Heart left ventricle (tissue), 13 donors: ENCODE measurements around the gene CABLES1.

Experiments used
- POLR2A ChIP-seq, 2 donors: fragments of 450-650 bp; IDR thresholded peaks; one replicate each; pipeline ENCODE4 v1.6.1; 2017; ENCODE audit warnings: antibody characterized with exemption in 2 of 2, mild to moderate bottlenecking in 2 of 2, moderate library complexity in 2 of 2
- TF ChIP-seq, protein P1 (sequence below), 12 donors: fragments of 200-600 bp; sonication (generic) in 4 of 12; IDR thresholded peaks; one replicate each; pipeline versions ENCODE4 v1.5.0 to v1.8.0; 2018 to 2022; ENCODE audit warnings: antibody characterized with exemption in 12 of 12, mild to moderate bottlenecking in 5 of 12
- donor health status: ischemic (EF 13 %, LVEDD 7.1; RV severe dilation, severe dysfunction).
- donor health status: DM: no; HTN: yes; CAD: no.
- donor health status: DM: no; HTN: no; CAD: no.
- donor health status: ischemic (EF 25% LVEDD 6.9; RV normal size, moderate dysfunction).
- donor health status: ischemic (EF 25% LVEDD 5.7; RV mildly dilated, moderate dysfunction).
- donor health status: ischemic (EF 35%, LVEDD 5.7; RV mildly dilated, moderate dysfunction).
- donor health status: nonischemic (EF 11% LVEDD 7.7; RV severe dilation, severe dysfunction).
- donor health status: DM: yes; HTN: yes; CAD: no.
- donor health status: PGD.
- donor health status: ischemic (EF 29% LVEDD 5.4; RV normal size, mild dysfunction).
- donor health status: nonischemic (EF 23%, LVEDD 6.1; RV moderate dilation, normal function).

DNA sequence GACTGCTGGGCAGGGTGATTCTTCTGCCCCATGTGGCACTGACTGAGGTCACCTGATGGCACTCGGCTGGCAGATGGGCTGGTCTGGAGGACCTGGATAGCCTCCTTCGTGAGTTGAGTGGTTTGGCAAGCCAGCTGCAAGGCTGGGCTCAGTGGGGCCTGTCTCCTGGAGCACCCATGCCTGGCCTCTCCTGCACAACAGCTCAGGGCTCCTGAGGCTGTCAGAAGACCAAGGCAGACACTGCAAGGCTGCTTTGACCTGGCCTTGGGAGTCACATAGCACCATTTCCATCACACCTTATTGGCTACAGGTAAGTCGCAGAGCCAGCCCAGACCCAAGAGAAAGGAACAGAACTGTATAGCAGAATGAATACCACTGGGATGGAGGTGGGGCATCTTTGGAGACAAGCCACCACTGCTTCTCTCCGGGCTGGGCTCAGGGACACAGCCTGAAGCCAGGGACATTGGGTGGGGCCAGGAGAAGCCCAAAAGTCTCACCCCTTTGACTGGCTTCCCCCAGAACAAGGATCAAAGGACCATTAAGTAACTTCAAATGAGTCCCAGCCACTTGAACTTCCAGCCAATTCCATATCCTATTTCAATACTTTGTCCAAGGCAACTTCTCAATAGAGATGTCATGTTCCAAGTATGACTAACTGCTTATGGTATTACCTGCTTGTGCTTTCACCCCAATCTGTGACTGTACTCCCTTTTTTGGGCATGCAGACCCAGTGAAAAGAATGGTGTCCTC lies 156.3 kb downstream of the CABLES1 start:
- TF ChIP-seq, protein P1, sequence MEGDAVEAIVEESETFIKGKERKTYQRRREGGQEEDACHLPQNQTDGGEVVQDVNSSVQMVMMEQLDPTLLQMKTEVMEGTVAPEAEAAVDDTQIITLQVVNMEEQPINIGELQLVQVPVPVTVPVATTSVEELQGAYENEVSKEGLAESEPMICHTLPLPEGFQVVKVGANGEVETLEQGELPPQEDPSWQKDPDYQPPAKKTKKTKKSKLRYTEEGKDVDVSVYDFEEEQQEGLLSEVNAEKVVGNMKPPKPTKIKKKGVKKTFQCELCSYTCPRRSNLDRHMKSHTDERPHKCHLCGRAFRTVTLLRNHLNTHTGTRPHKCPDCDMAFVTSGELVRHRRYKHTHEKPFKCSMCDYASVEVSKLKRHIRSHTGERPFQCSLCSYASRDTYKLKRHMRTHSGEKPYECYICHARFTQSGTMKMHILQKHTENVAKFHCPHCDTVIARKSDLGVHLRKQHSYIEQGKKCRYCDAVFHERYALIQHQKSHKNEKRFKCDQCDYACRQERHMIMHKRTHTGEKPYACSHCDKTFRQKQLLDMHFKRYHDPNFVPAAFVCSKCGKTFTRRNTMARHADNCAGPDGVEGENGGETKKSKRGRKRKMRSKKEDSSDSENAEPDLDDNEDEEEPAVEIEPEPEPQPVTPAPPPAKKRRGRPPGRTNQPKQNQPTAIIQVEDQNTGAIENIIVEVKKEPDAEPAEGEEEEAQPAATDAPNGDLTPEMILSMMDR (IDR thresholded peaks at IDR 0.05): no peak
- no peak for TF ChIP-seq POLR2A (IDR thresholded peaks at IDR 0.05)
